HG03060 (cell line): Measurements from ENCODE around the gene BHLHA15.
"Not testable (repeated sequence)": the region's sequence is repeated elsewhere in the genome, so short reads cannot be mapped to it uniquely, and the experiment has no call there.

Experiments
- ATAC-seq: cut with Tn5 transposase; IDR thresholded peaks from one replicate; pipeline ENCODE4 v1.9.1; 2021; ENCODE audit warnings: low read depth, moderate number of reproducible peaks; ENCODE audit not compliant: unreplicated experiment

The BHLHA15 gene

DNA sequence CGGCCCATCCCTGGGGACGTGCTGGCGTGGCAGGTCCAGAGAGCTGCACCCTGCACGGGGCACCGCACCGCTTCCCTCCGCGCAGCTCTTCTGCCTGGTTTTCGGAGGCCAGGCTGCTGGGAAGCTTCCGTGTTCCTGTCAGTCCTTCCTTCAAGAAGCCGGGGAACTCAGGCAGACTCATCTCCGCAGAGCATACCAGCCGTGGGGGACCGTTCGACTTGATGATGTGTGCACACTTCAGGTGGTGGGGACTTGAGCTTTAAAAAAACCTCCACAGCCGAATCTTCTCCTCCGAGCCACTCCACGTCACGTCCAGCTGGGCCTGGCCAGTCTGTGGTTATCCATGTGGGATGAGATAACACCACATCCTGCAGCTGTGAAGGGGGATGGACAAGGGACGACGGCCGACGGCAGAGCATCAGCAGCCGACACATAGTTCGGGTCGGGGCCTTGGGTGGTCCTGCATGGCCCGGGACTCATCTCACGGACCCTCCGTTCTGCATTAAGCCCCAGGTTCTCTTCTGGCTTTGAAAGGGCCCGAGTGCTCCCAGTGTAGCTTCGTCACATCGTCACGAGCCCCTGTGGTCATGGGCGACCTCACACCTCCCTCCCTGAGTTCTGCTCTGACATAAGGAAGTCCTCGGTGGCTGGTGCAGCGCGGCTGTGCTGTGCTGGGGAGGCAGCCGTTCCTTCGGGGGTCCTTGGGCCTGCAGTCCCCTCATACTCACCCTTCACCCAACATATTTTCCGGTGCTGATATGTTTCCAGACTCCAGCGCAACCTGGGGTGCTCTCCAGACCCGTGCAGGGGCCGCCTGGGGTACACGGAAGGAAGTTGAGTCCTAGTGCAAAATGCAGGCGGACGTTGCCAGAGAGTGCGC lies 4.5 kb upstream of the BHLHA15 start:
- ATAC-seq = no peak

DNA sequence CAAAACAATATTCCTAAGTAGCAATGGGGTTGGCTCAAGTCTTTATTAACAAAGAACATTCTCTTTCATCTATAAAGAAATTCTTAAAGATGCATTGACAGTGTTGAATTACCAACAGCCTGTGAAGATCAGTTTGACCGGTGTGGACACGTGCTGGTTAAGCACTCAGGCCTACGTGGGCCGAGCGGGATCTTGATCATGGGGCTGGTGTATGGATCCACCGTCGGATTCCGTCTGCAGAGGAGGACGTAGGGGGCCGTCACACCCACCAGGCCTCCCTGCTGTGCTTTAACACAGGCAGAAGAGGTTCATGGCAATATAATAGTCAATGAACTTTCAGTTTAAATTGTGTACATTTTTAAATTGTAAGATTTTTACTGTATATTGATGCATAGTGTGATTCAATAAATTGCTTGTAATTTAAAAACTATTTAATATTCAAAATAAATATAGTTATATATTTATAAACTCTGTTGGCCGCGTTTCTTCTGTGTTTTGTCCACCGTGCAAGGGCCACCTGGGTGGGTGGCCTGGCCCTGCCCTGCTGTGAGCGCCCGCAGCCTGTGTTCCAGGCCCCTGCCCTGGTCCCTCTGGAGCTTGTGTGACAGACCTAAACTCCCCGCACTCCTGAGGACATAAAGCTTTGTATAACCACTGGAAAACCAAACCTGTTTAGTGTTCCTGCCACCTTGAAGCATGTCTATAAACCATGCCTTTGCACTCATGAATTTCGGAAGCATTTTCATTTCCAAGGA lies 1.9 kb upstream of the BHLHA15 start:
- ATAC-seq = no peak

DNA sequence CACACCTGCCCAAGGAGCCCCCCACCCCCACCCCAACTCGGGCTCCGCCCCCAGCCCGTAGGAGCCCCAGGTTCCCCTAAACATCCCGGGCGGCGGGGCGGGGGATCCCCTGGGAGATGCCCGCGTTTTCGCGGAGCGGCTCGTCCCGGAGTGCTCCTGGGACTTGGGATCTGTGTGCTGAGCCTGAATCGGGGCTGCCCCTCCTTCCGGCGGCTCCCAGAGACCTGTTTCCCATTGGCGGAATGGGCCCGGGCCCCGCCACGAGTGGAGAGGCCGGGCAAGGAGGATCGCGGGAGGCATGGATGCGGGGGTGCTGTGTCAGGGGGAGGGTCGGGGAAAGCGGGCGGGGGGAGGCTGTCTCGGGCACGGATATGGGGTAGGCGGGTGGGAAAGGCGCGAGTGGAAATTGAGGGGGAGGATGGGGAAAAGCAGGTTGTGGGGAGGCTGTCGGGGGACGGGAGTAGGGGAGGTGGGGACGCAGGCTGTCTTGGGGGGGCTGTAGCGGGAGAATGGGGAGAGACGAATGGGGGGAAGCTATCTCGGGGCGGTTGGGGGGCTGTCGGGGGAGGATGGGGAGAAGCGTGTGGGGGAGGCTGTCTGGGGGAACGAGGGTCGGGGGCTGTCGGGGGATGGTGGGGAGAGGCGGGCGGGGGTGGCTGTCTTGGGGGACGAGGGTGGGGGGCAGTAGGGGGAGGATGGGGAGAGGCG lies 572 bp upstream of the BHLHA15 start:
- ATAC-seq = no peak

DNA sequence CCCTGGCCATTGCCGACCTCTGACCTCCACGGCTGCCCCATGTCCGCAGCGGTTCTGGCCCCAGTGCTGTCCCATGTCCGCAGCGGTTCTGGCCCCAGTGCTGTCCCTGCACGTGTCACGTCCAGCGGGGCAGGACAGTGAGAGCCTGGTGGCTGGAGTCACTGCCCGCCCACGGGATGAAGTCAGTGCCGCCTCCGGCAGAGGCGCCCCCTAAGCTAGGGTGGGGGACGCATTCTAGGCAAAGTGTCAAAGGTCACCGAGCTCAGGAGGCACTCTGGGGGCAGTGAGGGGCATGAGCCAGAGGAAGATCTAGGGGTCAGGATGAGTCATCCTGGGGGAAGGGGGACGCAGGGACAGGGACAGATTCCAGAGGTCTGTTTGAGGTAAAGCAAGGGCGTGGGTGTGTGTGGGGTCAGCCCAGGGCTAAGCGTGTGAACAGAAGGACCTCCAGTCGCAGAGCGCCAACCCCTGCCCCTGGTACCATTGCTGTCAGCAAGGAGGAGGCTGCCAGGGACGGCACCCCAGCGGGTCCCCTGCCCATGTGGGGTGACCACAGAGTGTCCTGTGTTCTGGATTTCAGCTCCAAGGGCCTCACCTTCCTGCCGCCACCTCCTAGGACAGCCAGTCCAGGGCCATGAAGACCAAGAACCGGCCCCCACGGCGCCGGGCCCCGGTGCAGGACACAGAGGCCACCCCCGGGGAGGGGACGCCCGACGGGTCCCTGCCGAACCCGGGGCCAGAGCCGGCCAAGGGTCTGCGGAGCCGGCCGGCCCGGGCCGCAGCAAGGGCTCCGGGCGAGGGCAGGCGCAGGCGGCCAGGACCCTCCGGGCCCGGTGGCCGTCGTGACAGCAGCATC lies 665 bp downstream of the BHLHA15 start:
- ATAC-seq = no peak

DNA sequence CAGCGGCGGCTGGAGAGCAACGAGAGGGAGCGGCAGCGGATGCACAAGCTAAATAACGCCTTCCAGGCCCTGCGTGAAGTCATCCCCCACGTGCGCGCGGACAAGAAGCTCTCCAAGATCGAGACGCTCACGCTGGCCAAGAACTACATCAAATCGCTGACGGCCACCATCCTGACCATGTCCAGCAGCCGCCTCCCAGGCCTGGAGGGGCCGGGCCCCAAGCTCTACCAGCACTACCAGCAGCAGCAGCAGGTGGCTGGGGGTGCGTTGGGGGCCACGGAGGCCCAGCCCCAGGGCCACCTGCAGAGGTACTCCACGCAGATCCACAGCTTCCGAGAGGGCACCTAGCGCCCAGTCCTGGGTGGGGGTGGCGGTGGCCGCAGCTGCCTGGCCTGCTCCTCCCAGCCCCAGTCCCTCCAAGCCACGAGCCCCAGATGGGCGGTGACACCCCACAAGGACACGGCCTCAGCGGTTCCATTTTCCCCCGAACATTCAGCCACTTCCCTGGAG lies 1.3 kb downstream of the BHLHA15 start:
- ATAC-seq = no peak

DNA sequence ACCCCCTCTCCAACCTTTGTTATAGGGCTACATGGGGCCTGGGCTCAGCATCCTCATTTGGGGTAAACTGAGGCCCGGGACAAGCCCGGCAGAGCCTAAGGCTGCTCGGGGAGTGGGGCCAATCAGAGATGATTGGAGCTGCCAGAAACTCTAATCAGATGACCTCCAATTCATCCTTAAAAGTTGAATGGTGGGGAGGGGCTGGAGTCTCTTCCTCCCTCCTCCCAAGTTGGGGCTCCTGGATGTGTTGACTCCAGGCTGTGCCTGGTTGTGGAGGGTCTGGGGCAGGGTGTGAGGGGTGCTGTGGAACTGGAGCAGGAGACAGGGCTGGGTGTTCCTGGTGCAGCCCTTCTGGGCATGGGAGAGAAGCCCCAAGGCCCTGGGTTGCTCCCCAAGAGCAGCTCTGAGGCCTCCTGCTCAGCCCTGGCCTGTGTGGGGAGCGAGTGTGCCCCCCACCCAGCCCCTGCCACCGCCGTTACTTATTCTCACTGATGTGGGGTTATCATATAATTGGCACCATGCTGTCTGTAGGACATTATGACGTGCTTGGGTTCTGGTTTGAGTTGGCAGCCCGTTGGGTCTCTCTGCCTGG lies 2.2 kb downstream of the BHLHA15 start:
- no peak for ATAC-seq

DNA sequence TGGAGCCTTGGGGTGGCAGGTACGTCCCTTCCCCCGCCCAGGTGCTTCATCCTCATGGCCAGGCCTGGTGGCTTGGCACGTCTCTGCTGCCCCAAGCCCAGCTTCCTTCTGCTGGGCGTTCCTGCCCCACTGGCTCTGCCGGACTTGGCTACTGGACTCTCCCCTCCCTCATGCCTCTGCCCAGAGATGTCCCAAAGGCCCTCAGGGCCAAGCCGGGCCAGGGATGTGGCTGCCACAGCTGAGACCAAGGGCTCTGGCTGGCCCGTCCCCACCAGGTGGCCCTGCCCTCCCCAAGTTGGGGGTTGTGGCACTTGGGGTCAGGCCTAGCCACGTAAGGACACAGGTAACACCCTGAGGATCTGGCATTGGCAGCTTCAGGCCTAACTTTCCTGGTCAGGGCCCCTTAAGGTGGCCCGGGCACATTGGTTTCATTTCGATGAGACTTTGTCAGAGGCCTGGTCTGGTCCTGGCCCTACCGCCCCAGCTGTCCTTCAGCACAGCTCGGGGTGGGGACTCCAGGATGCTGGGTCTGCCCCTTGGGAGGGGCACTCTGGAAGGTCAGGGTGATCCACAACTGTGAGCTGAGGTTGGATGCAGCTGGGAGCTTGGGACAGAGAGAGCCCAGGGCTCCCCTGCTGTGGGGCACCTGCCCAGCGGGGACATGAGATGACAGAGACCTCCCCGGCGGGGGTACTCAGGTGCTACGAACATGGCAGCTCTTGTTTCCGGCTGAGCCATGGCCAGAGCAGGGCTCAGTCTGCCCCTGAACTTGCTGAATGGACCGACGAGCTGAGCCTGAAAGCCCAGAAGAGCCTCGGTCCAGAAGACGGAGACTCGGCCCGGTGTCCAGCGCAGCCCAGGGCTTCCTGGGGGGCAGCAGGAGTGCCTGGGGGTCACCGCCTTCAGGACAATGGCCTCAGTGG lies 2.9 kb downstream of the BHLHA15 start:
- ATAC-seq = no peak

DNA sequence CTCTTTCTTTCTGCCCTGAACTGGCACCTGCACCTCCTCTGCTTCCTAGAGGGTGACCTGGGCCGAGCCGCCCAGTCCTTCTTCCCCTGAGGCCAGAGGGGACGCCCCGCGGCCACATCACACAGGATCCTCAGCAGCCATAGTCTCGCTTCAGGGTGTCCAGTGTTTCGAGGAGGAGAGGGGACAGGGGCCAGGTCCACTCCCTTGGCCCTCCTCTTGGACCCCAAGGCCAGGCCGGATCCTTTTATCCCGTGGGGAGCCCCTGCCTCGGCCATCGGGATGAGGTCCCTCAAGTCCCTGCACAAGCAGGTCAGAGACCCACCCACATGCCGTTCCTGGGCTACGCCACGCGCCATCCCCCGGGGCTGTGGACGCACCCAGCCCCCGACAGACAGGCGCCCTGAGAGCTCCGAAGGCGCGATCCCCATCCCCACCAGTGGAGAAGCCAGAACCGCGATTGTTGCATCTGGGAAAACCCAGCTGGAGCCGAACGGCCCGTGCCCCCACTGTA lies 3.6 kb downstream of the BHLHA15 start:
- no peak for ATAC-seq

DNA sequence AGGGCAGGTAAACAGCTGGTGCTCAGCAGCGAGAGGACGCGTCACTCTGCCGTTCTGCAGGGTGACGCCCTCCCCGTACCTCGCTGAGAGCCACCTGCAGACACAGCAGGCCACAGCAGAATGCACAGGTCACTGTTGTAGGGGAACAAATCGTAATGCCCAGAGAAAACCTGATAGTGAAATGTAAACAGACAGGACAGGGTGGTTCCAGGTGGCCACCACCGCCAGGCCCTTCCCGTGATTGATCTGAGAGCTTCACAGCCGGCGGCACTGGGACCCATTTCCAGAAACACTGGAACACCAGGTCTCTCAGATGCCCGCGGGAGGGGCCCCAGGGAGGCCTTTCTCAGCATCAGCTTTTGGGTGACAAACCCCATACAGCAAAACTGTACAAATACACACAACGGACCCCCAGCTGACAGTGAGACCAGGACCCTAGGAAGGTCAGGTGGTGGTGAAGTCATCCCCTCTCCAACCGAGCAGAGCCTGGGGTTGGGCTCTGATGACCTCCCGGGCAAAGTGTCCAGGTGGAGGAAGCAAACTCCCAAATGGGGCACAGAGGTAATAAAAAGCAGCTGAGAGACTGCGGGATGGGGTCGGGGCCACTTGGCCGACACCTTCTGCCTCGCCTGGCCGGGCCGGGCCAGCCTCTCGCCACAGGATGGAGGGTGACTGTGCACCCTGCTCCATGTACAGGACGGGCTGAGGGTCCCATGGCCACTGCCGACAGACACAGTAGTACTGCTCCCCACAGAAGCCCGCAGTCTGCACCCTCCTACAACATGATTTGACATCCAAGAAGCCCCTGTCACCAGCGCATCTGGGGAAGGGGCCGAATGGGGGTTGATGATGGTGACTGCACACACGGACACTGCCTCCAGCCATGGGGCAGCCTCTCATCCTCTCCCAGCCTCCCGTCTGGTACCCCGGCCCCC lies 4.6 kb downstream of the BHLHA15 start:
- no peak for ATAC-seq

DNA sequence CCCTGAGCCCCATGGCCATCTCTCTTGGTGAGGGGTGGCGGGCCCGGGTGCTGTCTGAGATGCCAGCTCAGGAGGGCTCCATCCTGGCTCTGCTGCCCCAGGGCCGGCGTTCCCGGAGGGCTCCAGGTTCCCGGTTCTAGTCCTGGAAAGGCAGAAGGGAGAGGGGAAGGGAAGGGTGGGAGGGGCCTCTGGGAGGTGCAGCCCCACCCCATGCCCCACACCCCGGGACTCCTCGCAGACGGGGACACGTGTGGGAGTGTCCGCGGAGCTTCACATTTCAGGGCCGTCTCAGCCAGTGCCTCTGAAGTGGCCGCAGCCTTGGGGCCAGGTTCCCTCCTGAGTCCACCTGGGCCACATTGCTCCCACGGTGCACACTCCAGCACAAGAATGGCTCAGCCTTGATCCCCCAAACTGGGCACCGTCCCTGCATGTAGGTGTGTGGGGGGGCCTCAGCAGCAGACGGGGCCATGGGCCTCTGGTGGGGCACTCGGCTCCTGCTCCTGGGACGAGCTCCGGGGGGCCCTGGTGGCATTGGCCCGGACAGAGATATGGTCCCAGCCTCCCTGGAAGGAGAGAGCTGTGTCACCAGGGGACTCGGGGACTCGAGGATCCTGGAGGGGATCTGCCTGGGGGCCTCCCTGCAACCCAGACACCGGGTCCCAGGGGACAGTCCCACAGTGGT lies 5.8 kb downstream of the BHLHA15 start:
- ATAC-seq = no peak

DNA sequence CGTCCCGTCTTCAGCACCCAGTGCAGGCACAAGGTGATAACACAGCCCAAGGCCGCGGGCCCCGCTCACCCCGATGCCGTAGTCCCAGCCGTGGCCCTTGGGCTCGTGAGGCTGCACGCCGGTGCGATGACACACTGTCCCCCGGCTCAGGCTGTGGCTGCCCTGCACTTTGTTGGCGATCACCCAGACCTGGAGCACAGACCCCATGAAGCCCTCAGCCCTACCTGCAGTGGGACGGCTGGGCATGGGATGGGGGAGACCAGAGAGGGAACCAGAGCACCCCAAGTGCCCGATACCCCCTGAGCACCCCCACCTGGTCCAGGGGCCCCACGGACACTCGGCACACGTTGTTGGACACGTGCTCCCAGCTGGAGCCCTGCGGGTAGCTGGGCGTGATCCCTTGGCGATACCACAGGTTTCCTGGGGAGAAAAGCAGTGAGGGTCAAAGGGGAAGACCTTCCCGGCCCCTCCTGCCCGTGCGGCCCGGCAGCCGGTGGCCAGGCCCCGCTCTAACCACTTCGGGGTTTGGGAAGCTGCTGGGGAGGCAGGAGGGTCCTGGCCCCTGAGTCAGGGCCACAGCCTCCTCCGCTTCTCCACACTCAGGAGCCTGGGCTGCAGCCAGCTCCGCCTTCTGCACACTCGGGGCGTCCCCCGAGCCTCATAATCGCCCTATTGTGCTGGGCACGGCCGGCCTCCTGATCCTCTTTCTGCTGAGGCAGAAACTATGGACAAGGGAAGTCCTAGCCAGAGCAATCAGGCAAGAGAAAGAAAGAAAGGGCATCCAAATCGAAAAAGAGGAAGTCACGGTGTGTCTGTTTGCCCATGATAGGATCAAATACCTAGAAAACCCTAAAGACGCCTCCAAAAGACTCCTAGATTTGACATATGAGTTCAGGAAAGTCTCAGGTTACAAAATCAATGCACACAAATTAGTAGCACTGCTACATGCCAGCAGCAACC lies 6.7 kb downstream of the BHLHA15 start:
- no peak for ATAC-seq

DNA sequence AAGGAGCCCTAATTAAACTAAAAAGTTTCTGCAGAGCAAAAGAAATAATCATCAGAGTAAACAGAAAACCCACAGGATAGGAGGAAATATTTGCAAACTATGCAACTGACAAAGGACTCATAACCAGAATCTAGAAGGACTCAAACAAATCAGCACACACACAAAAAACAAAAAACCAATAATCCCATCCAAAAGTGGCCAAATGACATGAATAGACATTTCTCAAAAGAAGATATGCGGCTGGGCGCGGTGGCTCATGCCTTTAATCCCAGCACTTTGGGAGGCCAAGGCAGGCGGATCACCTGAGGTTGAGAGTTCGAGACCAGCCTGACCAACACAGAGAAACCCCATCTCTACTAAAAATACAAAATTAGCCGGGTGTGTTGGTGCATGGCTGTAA lies 8.1 kb downstream of the BHLHA15 start:
- not testable (repeated sequence) for ATAC-seq

DNA sequence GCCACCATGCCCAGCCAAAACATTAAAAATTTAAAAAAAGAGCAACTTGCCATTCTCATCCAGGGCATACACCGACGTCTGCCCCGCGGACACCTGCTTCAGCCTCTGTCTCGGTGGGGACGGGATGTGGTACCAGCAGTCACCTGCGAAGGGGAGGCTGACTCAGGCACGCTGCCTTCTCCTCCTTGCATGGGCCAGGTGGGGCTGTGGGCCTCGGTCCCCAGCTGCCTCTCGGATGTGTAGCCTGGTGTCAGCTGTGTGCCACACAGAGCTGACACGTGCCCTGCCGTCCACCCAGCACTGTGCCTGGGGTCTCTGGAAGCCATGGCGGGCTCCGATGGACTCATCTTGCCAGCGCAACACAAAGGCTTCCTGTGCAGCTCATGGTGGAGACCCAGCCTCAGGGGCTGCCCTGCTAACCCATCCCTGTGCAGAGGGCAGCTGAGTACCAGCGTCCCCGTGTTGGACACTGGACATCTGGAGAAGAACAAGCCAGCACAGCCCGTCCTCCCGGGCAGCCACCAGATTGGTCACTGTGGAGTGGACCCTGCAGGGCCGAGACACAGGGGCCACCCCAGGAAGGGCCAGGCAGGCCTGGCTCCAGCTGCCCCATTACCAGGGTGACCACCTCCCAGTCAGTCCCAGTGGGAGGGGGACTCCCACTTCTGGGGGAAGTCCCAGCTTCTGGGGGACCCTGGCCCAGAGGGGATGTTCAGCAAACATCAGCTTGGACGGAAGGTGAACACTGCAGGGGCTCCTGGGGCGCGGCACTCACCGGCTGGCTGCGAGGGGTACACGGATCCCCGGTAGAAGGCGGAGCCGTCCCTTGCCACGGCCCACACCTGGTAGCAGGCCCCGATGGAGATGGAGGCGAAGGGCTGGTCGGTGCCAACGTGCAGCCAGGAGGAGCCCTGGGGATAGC lies 10.6 kb downstream of the BHLHA15 start:
- no peak for ATAC-seq

DNA sequence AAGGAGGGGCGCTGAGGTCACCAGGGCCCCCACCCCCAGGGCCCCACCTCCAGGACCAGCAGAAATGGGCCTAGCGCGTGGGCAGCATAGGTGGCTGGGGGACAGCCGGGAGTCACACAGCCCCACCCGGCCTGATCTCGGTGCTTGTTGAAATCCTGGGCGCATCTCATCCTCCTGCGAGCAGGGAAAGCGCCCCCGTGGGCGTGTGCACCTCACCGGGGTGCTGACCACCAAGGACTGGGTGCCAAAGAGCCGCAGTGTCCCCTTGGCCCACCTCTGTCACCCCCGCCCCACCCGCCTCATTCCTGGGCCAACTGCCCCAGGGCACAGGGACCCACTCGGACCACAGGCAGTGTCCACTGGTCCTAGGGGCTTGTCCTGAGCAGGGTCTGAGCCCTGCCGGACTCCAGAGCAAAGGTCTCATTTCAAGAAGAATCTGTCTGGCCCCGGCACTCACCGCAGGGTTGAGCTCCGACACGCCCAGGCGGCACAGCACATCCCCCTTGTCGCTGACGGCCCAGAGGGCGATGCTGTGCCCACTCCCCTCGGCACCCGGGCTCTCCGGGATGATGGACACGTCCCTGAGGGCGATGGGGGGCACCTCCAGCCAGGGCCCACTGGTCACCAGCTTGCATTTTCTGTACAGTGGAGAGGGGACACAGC lies 11.4 kb downstream of the BHLHA15 start:
- ATAC-seq = no peak
